Hematopoietic multipotent progenitor cell treated with erythropoietin and hydrocortisone succinate and interleukin-3 and kit ligand, for 4 days (in vitro differentiated cells): ENCODE data around the gene SDHAF3.
A peak's percentile ranks its signal among the peaks of the same experiment; 100 is the strongest.
"Not testable (repeated sequence)": the region's sequence is repeated elsewhere in the genome, so short reads cannot be mapped to it uniquely, and the experiment has no call there.

ENCODE experiments used
- DNase-seq: peaks from one replicate; pipeline ENCODE4 v3.0.0-alpha.2; 2015

The SDHAF3 gene

DNA sequence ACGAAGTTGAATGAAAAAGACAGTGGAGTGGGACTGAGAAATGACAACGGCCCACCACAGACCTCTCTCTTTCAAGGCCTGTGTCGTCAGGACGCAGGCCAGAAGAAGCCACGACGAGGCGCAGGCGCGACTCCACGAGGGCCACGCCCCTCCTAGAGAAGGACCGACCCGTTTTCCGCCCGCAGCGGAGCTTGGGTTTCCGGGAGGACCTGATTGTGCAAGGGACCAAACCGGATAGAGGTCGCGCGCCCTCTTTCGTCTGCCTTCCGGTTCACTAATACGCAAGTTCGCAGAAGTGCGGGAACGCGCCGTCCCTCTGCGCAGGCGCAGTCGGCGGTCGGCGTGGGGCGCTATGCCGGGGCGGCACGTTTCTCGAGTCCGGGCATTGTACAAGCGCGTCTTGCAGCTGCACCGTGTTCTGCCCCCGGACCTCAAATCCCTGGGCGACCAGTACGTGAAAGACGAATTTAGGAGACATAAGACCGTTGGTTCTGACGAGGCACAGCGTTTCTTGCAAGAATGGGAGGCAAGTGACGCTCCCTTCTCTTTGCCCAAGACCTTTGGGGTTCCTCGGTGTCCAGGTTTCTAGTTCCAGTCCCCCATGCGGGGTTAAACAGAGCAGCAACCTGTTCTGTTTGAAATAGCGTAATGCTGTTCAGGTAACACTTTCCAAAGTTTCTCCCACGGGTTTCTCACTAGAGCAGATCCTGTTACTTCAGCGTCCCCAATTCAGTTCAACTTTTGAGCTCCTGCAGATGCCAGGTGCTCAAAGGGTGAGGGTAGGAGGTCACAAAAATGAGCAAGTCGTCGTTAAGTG, at the start of gene SDHAF3:
SDHAF3 (plus strand) TSS at position 327 of the 817 bp plus-strand sequence; CDS start at position 353, 26 bp downstream.
- peak; percentile 99 for DNase-seq

- not testable (repeated sequence) for DNase-seq
Observed at GRCh38 chr7:97072025-97072424, 45.5 kb upstream of the SDHAF3 start.

GRCh38 chr7:97075928-97076327, 41.6 kb upstream of the SDHAF3 start:
- no peak for DNase-seq

GRCh38 chr7:97078023-97078969, 39.2 kb upstream of the SDHAF3 start:
- no peak for DNase-seq

GRCh38 chr7:97079300-97079699, 38.2 kb upstream of the SDHAF3 start:
- no peak for DNase-seq

GRCh38 chr7:97081521-97082300, 35.8 kb upstream of the SDHAF3 start:
- no peak for DNase-seq

GRCh38 chr7:97088364-97088763, 29.1 kb upstream of the SDHAF3 start:
- DNase-seq: peak; percentile 9

- DNase-seq: no peak
Observed at GRCh38 chr7:97089771-97090170, 27.7 kb upstream of the SDHAF3 start.

- DNase-seq: no peak
Observed at GRCh38 chr7:97090761-97091353, 26.6 kb upstream of the SDHAF3 start.

DNA sequence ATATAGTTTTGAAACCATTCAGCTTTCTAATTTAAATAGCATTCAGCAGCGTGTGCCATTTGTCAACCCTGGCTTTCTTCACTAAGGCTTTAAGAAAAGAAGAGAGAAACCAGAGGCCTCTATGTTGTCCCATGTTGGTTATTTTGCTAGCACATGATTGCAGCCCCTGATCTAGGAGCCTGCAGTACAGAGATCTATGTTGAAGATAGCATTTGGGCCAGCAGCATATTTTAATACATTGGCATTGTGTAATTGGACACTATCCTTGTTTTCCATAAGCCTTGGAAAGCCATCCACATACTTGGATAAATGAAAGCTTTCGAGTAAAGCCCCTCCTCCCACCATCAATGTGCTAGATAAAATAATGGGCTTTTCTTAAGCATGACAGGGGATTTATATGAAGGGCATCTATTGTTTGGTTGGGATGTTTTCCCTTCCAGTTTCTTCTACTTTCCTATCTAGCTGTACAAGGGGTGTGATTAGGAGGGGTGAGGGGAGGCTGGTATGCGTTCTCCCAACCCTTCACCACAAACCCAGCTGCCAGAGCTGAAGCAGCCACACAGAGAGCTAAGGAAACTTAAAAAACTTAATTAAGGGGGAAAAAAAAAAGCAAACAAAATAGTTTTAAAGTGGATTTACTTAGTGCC, 23.1 kb upstream of the SDHAF3 start:
- DNase-seq: no peak

DNA sequence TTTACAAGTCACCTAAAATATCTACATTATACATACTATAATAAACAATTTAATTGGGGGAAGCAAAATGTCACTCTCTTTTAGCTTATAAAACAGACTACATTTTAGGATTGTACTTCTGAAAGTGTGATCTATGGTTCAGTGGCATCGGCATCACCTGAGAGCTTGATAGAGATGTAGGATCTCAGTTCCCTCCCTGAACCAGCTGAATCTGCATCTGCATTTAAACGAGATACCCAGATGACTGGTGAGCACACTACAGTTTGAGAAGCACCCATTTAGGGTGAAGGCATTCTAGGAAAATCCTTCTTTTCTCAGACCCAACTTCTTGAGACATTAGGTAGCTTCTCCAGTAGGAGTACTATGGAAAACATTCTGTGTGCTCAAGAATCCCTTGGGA, 21.5 kb upstream of the SDHAF3 start:
- no peak for DNase-seq

- DNase-seq: no peak
Observed at GRCh38 chr7:97096661-97097060, 20.8 kb upstream of the SDHAF3 start.

- DNase-seq: peak; percentile 91
Observed at GRCh38 chr7:97104719-97105238, 12.7 kb upstream of the SDHAF3 start.

DNA sequence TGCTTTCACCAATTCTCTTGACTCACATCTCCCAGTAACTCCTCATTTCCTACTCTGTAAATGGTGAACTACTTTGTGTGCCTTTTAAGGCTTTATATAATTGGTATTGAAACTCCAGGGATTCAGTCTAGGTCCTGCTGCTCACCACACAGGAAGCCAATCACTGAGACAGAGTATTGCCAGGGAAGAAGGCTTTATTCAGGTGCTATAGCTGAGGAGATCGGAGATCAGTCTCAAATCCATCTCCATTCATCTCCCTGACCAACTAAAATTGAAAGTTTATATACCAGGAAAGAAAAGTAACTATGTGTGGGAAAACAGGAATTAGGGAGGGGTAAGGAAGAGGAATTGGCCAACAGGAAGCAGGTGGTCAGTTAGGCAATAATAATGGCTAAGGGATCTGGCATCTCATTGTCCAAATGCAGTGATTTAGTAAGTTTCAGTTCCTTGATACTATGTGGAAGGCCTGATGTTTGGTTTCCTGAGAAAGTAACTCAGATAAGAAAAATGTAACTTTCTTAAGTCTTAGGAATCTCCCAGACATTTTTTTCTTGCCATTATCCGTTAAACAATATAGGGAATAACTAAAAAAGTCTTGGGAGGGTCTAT, 10.2 kb upstream of the SDHAF3 start:
- DNase-seq: no peak

GRCh38 chr7:97116308-97116707, 1.2 kb upstream of the SDHAF3 start:
- peak; percentile 81 for DNase-seq

DNA sequence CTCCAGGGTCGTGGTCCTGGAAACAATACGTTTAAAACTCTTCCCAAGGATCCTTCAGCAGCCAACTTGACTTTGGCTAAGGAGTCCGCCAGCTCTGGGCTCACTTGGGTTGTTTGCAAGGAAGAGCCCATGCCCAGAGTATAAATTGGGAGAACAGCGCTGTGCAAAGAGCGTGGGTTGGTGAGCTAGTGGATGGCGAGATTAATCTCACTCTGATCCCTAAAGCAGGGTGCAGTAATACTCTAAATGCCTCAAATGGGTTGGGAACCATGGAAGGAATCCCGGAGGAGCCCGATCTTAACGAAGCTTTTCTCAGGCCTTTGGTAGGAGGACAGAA, 495 bp upstream of the SDHAF3 start:
- no peak for DNase-seq

DNA sequence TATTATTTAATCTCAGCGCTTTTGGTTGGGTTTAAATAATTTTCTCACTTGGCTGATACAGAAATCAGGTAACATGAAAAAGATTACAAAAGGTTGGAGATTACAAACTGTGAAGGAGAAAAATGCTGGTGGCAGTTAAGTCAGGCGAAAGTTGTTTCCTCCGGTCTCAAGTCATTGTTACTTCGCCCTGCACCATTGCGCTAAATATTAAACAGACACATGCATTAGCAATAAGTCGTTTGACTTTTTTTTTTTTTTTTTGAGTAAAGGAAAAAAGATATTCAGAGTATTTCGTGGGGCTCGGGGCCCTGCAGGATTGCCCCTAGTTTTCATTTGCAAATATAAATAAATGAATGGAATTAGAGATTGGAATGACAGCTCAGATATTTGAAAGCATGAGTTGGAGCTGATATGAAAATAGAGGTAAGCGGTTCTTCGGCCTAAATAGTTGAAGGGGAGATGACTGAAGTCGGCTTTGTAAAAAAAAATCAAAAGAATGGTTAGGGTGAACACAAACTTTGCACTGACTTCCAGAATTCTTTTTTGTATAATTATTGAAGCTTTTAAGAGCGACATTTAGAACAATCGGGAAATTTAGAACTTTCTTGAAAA, 914 bp downstream of the SDHAF3 start:
- DNase-seq: peak; percentile 51

DNA sequence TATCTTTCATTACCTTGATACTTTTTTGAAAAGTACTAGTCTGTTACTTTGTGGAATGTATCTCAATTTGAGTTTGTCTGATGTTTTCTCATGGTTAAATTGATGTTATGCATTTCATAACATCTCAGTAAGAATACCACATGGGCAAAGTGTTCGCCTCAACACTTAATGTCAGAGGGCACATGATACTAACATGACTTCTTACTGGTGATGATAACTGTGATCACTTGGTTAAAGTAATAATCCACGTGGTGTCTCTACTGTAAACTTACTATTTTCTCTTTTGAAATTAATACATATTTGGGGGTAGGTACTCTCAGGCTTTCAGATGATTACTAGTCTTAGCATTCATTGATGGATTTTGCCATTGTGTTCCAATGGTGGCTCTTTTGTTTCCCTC, 2.2 kb downstream of the SDHAF3 start:
- no peak for DNase-seq

GRCh38 chr7:97120713-97121457, 3.4 kb downstream of the SDHAF3 start:
- no peak for DNase-seq

GRCh38 chr7:97123115-97123514, 5.6 kb downstream of the SDHAF3 start:
- DNase-seq: not testable (repeated sequence)
